Mesothelial cell of epicardium (in vitro differentiated cells): Measurements from ENCODE around the gene ARL6IP5. TPM values are rescaled to one million over a fixed set of nuclear protein-coding genes. Genes with fewer than 3 reads are reported as not detected.

ENCODE experiments used
- DNase-seq, 2 experiments: peaks; one replicate each; pipeline ENCODE4 v3.0.0; 2021; ENCODE audit warnings: low spot score in 2 of 2; ENCODE audit not compliant: unreplicated experiment in 2 of 2
- H3K27ac Mint-ChIP-seq: 2 replicates; pipeline ENCODE4 v1.8.0; 2021; ENCODE audit warnings: mixed read lengths
- H3K27me3 Mint-ChIP-seq: 2 replicates; pipeline ENCODE4 v1.8.0; 2021; ENCODE audit warnings: low read depth, mixed read lengths
- H3K36me3 Mint-ChIP-seq: 2 replicates; pipeline ENCODE4 v1.8.0; 2021; ENCODE audit warnings: mixed read lengths
- H3K4me1 Mint-ChIP-seq: 2 replicates; pipeline ENCODE4 v1.8.0; 2021; ENCODE audit warnings: mixed read lengths
- H3K4me3 Mint-ChIP-seq: 2 replicates; pipeline ENCODE4 v1.8.0; 2021; ENCODE audit warnings: mild to moderate bottlenecking, moderate library complexity, mixed read lengths
- H3K9me3 Mint-ChIP-seq: 2 replicates; pipeline ENCODE4 v1.8.0; 2021; ENCODE audit warnings: mixed read lengths
- total RNA-seq: library from RNA; stranded (reverse); gene quantifications from 3 replicates; pipeline ENCODE4 v1.2.1, GENCODE V29; 2021
- TF ChIP-seq, protein P1 (sequence below): fragments of 200-600 bp; sonication (generic); IDR thresholded peaks from one replicate; pipeline ENCODE4 v1.5.0; 2021; ENCODE audit warnings: antibody characterized with exemption; ENCODE audit not compliant: unreplicated experiment

Gene ARL6IP5
- total RNA-seq, 1 donor from 2014 or later: 48.9 TPM

DNA sequence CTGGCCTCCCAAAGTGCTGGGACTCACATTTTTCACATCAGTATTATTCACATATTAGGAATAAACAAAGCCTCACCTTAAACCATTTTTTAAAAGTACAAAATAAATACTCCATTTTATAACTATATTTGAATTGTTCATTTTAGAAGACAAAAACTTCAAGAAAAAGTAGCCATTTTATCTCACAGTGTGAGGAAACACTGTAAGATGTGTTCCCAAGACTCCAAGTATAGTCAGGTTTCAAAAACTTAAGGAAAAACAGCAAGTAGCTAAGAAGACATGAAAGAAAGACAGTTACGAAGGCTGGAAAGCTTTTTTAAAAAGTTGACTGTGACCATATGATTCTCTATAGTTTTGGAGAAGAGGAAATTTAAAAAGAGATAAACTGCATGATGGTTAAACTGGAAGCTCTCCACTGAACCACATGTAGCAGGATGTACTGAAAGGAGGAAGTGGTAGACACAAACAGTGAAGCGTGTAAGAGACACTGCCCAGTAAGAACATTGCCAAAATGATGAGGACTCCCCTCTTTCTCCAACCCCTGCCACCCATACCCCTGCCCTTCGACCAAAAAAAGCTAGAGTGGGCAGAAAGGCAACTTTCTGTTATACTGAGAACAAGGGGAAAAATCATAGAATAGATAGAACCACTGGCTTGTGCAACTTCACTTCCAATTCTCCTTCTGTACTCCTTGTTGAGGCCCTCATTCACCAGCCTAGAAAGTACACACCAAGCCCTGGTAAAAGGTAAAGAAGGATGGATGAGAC is 26.4 kb upstream of the ARL6IP5 start:
- Mint-ChIP-seq H3K27ac (no peak overlapping the region), H3K27me3 (no peaks in the 10 kb centered on the region), H3K4me1 (no peaks in the 10 kb centered on the region), H3K4me3 (no peak overlapping the region), H3K36me3 (peaks cover 39% of the 10 kb centered on the region), H3K9me3 (no peaks in the 10 kb centered on the region)
- no peak for DNase-seq
- TF ChIP-seq, protein P1, sequence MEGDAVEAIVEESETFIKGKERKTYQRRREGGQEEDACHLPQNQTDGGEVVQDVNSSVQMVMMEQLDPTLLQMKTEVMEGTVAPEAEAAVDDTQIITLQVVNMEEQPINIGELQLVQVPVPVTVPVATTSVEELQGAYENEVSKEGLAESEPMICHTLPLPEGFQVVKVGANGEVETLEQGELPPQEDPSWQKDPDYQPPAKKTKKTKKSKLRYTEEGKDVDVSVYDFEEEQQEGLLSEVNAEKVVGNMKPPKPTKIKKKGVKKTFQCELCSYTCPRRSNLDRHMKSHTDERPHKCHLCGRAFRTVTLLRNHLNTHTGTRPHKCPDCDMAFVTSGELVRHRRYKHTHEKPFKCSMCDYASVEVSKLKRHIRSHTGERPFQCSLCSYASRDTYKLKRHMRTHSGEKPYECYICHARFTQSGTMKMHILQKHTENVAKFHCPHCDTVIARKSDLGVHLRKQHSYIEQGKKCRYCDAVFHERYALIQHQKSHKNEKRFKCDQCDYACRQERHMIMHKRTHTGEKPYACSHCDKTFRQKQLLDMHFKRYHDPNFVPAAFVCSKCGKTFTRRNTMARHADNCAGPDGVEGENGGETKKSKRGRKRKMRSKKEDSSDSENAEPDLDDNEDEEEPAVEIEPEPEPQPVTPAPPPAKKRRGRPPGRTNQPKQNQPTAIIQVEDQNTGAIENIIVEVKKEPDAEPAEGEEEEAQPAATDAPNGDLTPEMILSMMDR: no peak

DNA sequence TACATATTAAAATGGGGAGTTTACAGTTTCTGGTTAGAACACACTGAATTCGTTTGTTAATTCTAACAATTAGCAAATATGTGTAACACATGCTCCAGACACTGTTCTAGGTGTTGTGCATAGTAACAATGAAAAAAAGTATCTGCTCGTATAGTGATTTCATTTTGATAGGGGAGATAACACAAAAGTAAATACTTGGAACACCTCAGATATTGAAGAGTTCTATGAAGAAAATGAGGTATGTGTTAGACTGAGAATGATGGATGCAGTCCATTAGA is 25.9 kb upstream of the ARL6IP5 start:
- DNase-seq: no peak
- Mint-ChIP-seq H3K4me1 (peaks cover 1% of the 10 kb centered on the region), H3K27me3 (no peaks in the 10 kb centered on the region), H3K9me3 (no peaks in the 10 kb centered on the region), H3K27ac (no peak overlapping the region), H3K36me3 (peaks cover 39% of the 10 kb centered on the region), H3K4me3 (no peak overlapping the region)
- TF ChIP-seq, protein P1: no peak

DNA sequence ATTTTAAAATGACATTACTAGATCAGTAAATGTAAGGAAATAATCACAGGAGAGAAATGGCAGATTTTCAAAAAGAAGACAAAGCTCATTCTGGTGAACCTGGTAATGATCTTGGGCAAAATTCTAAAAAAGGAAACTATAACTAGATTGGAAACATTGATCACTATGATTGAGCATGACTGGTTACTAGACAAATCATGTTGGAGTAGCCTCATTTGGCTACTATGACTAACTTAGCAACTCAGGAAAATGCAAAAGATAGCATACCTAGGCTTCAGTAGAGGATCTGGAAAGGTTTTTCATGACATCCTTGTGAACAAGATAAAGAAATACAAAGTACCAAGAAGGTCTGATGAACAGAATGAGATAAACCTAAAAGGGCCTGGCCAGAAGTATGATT is 25.0 kb upstream of the ARL6IP5 start:
- TF ChIP-seq, protein P1: no peak
- Mint-ChIP-seq H3K4me3 (no peak overlapping the region), H3K27ac (no peak overlapping the region), H3K36me3 (peaks cover 39% of the 10 kb centered on the region), H3K9me3 (no peaks in the 10 kb centered on the region), H3K4me1 (peaks cover 5% of the 10 kb centered on the region), H3K27me3 (no peaks in the 10 kb centered on the region)
- no peak for DNase-seq

DNA sequence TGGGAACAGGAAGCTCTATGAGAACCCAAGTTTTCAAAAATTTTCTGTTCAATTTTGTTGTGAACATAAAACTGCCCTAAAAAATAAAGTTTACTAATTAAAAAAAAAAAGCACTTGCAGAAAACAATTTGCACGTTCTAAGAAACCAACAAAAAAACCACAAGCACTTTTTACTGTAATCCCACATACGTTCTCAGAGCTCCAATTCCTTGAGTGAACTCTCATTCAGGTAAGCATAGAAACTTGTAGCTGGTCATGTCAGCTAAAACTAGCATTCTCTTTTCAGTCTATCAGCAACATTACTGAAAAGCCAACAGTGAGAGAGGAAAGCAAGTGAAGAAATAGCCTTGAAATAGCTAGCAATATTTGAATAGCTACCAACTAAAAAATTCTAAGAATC is 21.1 kb upstream of the ARL6IP5 start:
- peaks cover 6% of the 10 kb centered on the region for H3K4me1 Mint-ChIP-seq
- H3K9me3 Mint-ChIP-seq: no peaks in the 10 kb centered on the region
- no peak for DNase-seq
- H3K4me3 Mint-ChIP-seq: no peak overlapping the region
- TF ChIP-seq, protein P1: no peak
- H3K27me3 Mint-ChIP-seq: no peaks in the 10 kb centered on the region
- peaks cover 29% of the 10 kb centered on the region for H3K36me3 Mint-ChIP-seq
- peak overlapping the region; percentile 85 for H3K27ac Mint-ChIP-seq

DNA sequence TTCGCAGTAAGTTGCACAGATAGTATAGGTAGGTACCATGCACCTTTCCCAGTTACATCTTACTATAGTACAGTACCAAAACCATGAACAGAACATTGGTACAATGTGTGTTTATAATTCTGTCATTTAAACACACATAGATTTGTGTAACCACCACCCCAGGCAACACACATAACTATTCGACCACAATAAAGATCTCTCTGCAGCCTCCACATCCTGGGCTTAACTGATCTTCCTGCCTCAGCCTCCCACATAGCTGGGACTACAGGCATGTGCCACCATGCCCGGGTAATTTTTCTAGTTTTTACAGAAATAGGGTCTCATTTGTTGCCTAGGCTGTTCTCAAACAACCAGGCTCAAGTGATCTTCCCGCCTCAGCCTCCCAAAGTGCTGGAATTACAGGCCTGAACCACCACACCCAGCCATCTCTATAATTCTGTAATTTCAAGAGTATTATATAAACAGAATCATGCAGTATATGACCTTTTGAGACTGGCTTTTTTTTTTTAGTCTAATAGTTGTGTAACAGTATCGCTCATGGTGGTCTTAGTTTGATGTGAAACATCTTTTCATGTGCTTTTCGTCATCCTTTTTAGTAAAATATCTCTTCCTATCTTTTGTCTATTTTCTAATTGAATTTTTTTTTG is 19.3 kb upstream of the ARL6IP5 start:
- H3K27ac Mint-ChIP-seq: peak overlapping the region; percentile 56

More for the DNA sequence above, 19.3 kb upstream of the ARL6IP5 start:
- Mint-ChIP-seq H3K4me1 (peaks cover 6% of the 10 kb centered on the region), H3K27me3 (no peaks in the 10 kb centered on the region), H3K9me3 (no peaks in the 10 kb centered on the region), H3K4me3 (no peak overlapping the region), H3K36me3 (peaks cover 18% of the 10 kb centered on the region)
- DNase-seq: no peak
- TF ChIP-seq, protein P1: no peak
